Stimulated activated CD8-positive, alpha-beta memory T cell treated with anti-CD3 and anti-CD28 coated beads, Interleukin-2, amount 100 ng/mL, for 1 hour (primary cell): ENCODE data around the gene HNRNPAB.
"Not testable (repeated sequence)": the region's sequence is repeated elsewhere in the genome, so short reads cannot be mapped to it uniquely, and the experiment has no call there.

Source experiments
- DNase-seq, 2 donors: peaks; one replicate each; pipeline ENCODE4 v3.0.0-alpha.2; 2020; ENCODE audit warnings: low read depth in 2 of 2

Gene HNRNPAB

GRCh38 chr5:178196986-178197385 is 7.3 kb upstream of the HNRNPAB start:
- no peak for DNase-seq

- DNase-seq: not testable (repeated sequence)
Measured at GRCh38 chr5:178198151-178198550, 6.2 kb upstream of the HNRNPAB start.

DNA sequence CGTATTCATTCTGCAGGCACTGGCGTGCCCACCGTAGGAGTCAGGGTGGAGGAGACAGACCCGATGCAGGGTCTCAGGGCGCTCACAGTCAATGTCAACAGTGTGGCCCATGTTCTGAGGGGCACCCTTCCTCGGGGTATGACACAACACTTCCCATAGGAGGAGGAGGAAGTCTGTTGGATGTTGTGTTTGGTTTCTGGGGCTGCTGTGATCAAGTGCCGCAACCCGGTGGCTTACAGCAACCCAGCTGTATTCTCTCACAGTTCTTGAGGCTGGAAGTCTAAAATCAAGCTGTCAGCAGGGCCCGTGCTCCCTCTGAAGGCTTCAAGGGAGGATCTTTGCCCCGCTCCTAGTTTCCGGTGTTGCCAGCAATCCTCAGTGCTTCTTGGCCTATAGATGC is 5.6 kb upstream of the HNRNPAB start:
- DNase-seq: no peak

- no peak for DNase-seq
Measured at GRCh38 chr5:178199581-178200434, 4.5 kb upstream of the HNRNPAB start.

GRCh38 chr5:178201221-178201926 is 3.0 kb upstream of the HNRNPAB start:
- DNase-seq: no peak

DNA sequence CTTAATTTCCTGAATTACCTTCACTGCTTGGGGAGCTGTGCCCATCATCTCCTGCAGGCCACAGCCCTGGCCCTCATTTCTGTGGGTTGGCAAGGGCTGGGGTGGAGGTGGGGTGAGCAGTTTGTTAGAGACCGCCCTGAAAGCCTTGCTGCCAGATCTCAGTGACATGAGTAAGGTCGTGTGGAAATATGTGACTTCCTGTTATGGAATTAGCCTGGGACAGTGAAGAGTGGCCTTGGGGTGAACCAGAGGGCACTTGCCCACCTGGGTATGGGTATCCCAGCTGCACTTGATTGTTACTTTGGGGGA is 2.5 kb upstream of the HNRNPAB start:
- DNase-seq: no peak

DNA sequence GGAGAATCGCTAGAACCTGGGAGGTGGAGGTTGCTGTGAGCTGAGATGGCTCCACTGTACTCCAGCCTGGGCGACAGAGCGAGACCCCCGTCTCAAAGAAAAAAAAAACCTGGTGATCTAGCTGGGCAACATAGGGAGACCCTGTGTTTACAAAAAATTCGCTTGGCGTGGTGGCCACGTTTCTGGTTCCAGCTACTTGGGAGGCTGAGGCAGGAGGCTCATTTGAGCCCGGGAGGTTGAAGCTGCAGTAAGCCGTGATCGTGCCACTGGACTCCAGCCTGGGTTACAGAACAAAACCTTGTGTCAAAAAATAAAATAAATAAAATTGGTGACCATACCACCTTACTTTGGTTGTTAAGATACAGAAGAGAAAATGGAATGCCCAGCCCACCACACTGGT is 1.8 kb upstream of the HNRNPAB start:
- DNase-seq: no peak

GRCh38 chr5:178203670-178204181 is 607 bp upstream of the HNRNPAB start:
- no peak for DNase-seq

DNA sequence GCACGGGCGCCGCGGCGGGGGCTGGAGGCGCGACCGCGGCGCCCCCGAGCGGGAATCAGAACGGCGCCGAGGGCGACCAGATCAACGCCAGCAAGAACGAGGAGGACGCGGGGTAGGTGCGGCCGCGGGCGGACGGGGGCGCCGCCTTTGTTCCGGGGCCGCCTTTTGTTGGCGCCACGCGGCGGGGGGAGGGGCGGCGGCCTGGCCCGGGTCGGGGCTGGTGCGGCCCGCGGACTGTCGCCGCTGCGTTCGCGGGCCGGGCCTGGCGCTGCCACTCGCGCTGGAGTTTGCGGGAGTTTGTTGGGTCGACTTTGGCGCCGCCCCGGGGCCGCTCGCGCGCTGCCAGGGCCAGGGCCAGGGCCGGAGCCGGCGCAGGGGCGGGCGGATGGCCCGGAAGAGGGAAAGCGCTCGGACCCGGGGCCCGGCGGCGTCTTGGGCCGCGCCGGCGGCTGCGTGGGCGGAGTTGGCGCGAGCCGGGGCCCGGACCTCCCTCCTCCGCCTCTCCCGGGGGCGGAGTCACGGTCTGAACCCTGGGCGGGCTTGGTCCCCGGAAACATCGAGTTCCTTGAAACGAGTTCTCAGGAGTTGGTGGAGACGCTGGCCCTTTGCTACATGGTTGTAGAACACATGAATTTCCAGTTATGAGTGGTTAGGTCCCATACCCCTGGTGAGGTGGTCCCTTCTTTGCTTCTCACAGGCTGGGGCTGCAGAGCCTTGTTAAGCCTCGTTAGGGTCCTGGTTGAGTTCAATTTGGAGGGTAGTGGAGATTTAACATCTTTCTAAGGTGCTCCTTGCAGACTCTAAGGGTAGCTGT is 809 bp downstream of the HNRNPAB start:
- peak; percentile 47 to 54 for DNase-seq

- DNase-seq: no peak
Measured at GRCh38 chr5:178205749-178206047, 1.4 kb downstream of the HNRNPAB start.

DNA sequence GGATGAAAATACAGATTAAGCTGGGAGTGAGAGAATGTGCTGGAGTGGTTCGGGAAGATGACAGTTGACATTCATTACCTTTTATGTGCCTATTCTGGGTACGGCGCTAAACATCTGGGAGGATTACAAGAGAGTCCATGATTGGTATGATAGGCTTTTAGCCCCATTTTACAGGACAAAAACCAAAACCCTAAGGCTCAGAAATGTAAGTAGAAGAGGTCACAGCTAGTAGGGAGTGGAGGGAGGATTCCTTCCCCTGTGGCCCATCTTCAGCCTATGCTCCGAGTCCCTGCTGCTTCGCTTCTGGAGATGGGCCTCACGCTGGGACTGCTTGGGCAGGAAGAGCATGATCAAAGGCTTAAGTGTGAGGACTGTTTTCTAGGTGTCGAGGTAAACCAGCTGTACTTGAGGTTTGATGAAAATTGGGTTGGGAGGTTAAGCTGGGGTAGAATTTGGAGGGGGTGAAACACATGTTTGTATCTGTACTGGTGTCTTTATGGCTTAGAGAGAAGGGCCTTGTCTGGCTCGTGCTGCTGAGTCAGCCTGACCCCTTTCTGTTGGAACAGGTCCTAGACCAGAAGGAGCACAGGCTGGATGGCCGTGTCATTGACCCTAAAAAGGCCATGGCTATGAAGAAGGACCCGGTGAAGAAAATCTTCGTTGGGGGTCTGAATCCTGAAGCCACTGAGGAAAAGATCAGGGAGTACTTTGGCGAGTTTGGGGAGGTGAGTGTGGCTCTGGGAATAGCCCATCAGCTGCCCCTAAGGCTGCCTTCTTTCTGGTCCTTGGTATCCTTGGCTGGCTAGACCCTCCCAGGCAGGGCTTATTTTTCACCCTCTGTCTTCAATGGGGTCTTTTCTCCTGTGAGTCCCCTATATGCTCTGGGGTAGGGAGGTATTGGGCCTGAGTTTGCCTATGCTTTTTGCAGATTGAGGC is 2.1 kb downstream of the HNRNPAB start:
- no peak for DNase-seq

GRCh38 chr5:178207183-178207916 is 3.0 kb downstream of the HNRNPAB start:
- DNase-seq: no peak

DNA sequence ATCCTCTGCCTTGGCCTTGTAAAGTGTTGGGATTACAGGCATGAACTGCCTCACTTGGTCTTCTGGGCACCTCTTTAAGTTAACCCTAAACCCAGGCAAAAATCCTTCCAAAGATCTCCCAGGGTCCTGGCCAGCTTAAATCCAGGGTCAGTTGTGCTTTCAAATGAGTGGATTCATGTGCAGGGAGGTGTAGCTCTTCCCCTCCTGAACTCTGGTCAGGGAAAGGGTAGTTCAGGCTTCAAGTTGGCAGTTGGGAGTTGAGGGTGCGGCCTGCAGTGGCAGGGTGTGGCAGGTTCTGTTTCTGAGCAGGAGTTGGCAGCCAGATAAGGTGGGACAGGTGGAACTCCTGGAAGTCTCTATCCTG is 3.6 kb downstream of the HNRNPAB start:
- no peak for DNase-seq

DNA sequence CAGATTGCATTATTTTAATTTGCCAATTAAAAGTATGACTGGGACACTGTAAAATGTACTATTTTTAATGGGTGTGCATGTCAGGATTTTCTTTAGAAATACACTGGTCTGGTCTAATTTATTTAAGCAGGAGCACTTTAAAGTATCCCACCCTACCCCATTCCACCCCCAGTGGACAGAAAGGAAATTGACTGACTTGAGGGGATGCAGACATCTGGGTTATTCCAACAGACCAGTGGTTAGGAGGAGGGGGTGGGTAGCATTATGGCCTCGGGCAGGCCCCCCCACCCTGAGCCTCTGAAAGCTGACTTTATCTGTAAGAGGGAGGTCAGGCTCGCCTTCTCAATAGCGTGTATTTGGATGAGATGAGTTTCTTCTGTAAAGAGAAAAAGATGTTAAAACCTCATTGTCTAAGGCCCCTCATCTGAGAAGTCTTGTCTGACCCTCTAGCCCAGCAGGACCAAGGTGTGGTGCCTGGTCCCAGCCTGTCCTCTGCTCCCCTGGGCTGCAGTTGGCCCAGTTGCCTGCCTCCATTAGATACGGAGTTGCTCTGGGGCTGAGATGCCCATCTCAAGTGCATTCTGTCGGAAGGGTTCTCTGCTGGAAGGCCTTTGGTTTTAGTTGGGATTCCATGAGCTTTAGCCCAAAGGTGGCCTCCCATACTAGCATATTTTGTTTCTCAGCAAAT is 4.4 kb downstream of the HNRNPAB start:
- no peak for DNase-seq

DNA sequence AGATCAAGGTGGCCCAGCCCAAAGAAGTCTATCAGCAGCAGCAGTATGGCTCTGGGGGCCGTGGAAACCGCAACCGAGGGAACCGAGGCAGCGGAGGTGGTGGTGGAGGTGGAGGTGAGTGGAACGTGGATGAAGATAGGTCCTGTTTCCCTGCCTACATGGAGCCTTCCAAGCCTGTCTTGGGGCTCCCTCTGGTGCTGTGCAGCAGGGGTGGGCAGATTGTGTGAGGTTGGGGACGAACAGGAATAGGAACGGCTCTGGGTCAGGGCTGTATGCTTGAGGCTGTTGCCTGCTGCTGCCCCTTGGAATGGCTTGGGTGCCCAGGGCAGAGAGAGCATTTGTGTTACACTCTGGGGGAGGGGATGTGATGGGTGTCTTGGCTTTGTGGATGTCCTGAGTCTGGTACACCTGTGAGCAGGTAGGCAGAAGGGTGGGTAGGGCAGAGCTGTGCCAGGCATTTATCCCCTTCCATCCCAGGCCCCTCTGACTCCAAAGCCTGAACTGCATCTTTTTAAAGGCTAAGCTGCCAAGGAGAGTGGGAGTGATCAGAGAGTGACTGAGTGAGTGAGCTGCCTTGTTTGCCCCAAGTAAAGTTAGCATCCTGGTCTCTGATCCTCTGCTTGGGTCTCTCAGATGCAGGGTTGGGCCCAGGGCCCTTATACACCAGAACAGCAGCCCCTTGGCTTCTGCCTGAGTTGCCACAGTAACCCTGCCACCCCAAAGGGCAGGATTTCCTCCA is 5.2 kb downstream of the HNRNPAB start:
- DNase-seq: no peak

GRCh38 chr5:178210073-178210535 is 5.8 kb downstream of the HNRNPAB start:
- no peak for DNase-seq

GRCh38 chr5:178210686-178211085 is 6.4 kb downstream of the HNRNPAB start:
- no peak for DNase-seq

DNA sequence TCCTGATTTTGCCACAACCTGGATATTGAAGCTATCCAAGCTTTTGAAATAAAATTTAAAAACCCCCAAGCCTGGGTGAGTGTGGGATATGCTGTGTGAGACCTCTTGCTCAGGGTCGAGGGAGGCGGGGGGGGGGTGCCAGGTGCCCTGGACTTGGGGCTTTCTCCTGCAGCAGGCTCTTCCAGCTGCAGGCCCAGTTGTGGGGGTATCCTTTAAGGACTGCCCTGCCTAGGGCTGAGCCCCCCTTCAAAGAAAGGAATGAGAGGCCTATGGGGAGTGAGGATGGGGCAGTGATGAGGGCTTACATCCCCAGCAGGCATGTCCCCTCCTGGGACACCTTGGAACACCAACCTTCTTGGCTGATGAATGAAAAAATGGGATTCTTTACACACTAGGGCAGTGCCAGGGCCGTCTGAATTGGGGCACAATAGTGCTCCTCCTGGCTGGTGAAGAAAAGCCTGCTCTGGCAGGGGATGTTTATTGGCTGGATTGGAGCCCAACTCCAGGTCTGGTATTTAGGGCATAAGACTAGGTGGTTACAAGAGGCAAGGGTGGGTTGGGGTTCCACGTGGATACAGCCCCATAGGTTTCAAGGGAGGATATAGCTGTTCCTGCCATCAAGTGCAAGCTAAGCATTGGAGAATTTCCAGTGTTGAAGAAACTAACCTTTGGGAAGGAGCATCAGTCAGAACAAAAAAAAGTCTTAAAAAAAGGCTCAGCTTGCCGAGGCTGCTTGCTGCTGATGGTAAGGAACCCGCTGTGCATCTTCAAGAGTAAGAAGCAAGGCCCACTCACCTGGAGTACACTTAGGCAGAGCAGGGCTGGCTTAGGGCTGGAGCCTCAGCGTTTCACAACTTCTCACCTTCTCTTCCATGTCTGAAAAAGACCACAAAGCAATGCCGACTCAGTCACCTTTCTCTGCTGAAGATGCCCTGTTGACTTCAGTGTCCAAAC is 7.0 kb downstream of the HNRNPAB start:
- no peak for DNase-seq
